ENCODE results near the gene ARFGAP3. TPM values are rescaled to one million over a fixed set of nuclear protein-coding genes. Genes with fewer than 3 reads are reported as not detected.
A peak's percentile ranks its signal among the peaks of the same experiment; 100 is the strongest.

Gene ARFGAP3
- total RNA-seq, 1 experiment from 2014 or later, result 15.0 TPM

GRCh38 chr22:42805016-42805997 lies 51.8 kb downstream of the ARFGAP3 start:
- H3T11ph ChIP-seq (ENCODE audit: low read length), result no peak overlapping the region
- H2BK20ac ChIP-seq (ENCODE audit: low read depth, low read length, poor library complexity, severe bottlenecking), result no peak overlapping the region
- TF ChIP-seq, protein P1, sequence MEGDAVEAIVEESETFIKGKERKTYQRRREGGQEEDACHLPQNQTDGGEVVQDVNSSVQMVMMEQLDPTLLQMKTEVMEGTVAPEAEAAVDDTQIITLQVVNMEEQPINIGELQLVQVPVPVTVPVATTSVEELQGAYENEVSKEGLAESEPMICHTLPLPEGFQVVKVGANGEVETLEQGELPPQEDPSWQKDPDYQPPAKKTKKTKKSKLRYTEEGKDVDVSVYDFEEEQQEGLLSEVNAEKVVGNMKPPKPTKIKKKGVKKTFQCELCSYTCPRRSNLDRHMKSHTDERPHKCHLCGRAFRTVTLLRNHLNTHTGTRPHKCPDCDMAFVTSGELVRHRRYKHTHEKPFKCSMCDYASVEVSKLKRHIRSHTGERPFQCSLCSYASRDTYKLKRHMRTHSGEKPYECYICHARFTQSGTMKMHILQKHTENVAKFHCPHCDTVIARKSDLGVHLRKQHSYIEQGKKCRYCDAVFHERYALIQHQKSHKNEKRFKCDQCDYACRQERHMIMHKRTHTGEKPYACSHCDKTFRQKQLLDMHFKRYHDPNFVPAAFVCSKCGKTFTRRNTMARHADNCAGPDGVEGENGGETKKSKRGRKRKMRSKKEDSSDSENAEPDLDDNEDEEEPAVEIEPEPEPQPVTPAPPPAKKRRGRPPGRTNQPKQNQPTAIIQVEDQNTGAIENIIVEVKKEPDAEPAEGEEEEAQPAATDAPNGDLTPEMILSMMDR (conservative IDR thresholded peaks at IDR 0.05), result no peak
- no peaks in the 10 kb centered on the region for H3K9me3 ChIP-seq (ENCODE audit: control insufficient read depth, low read depth, low read length)
- Mint-ChIP-seq H3K4me3 (no peak overlapping the region), H3K36me3 (ENCODE audit: insufficient read depth in 1 of 3, low read depth in 3 of 3) (peaks cover 1 to 31% (median 13%) of the 10 kb centered on the region in 3 experiments; a peak in 5 of 7 replicates), H3K27me3 (ENCODE audit: low read depth) (no peaks in the 10 kb centered on the region), H3K27ac (peak overlapping the region in 2 of 3 experiments; percentile 90 to 97; a peak in 3 of 7 replicates), H3K4me1 (peaks cover 15 to 19% of the 10 kb centered on the region in 2 experiments), H3K9me3 (no peaks in the 10 kb centered on the region)
- H3K23me2 ChIP-seq (ENCODE audit: insufficient read length, low read depth, low read length, poor library complexity, severe bottlenecking), result no peaks in the 10 kb centered on the region
- H3K56ac ChIP-seq (ENCODE audit: insufficient read length, low read depth, low read length), result no peak overlapping the region
- H2BK12ac ChIP-seq (ENCODE audit: insufficient read length, low read depth, low read length), result no peak overlapping the region
- H2AK5ac ChIP-seq (ENCODE audit: insufficient read length, low read length), result no peak overlapping the region
- H2AFZ ChIP-seq (ENCODE audit: low read length), result no peak overlapping the region
- peaks cover 5% of the 10 kb centered on the region; the same call in 1 of the 2 replicates for H3K4me1 ChIP-seq (ENCODE audit: insufficient read depth, low read length)
- H4K91ac ChIP-seq (ENCODE audit: insufficient read length, low read depth, low read length), result no peak overlapping the region
- H4K8ac ChIP-seq (replicated peaks; ENCODE audit: insufficient read length, low read depth, low read length), result no peak overlapping the region
- H4K5ac ChIP-seq (ENCODE audit: insufficient read length, low read depth, low read length), result no peak overlapping the region
- H3K4ac ChIP-seq (ENCODE audit: low read depth, low read length), result no peak overlapping the region; the same call in 1 of the 2 replicates
- WGBS (ENCODE audit: extremely low coverage, insufficient read length, low lambda C conversion rate), result no CpG with 5 or more reads among the region's 13 CpGs
- no peak overlapping the region for H2BK120ac ChIP-seq (ENCODE audit: low read depth, low read length, poor library complexity, severe bottlenecking)
- H3K79me1 ChIP-seq (ENCODE audit: insufficient read depth, low read depth, low read length, poor library complexity, severe bottlenecking), result no peaks in the 10 kb centered on the region
- no peak overlapping the region for H3K4me2 ChIP-seq (ENCODE audit: insufficient read depth, insufficient read length, low read length)
- no peak overlapping the region for H3K23ac ChIP-seq (ENCODE audit: insufficient read length, low read depth, low read length)
- H4K20me1 ChIP-seq (ENCODE audit: control insufficient read depth, insufficient read depth, insufficient read length), result no peaks in the 10 kb centered on the region
- H3K9ac ChIP-seq (ENCODE audit: extremely low read depth, insufficient read length, low read length), result no peak overlapping the region
- no peaks in the 10 kb centered on the region for H3K79me2 ChIP-seq (ENCODE audit: insufficient read depth, low read length)
- no peaks in the 10 kb centered on the region for H3K27me3 ChIP-seq (ENCODE audit: insufficient read depth, low read length)
- no peak overlapping the region for H3K27ac ChIP-seq (ENCODE audit: insufficient read length, low read depth, low read length)
- no peak overlapping the region for H2BK15ac ChIP-seq (ENCODE audit: low read depth, low read length)
- H3K18ac ChIP-seq (ENCODE audit: insufficient read length, low read depth, low read length), result no peak overlapping the region
- H3K14ac ChIP-seq (ENCODE audit: insufficient read depth, low read length), result peak overlapping the region; percentile 77; the same call in 1 of the 2 replicates
- DNase-seq, result peak; percentile 34
- H2BK5ac ChIP-seq (ENCODE audit: insufficient read length, low read length), result no peak overlapping the region

Measured in H9 (cell line).